ENCODE measurements around the gene AIF1.

DNA sequence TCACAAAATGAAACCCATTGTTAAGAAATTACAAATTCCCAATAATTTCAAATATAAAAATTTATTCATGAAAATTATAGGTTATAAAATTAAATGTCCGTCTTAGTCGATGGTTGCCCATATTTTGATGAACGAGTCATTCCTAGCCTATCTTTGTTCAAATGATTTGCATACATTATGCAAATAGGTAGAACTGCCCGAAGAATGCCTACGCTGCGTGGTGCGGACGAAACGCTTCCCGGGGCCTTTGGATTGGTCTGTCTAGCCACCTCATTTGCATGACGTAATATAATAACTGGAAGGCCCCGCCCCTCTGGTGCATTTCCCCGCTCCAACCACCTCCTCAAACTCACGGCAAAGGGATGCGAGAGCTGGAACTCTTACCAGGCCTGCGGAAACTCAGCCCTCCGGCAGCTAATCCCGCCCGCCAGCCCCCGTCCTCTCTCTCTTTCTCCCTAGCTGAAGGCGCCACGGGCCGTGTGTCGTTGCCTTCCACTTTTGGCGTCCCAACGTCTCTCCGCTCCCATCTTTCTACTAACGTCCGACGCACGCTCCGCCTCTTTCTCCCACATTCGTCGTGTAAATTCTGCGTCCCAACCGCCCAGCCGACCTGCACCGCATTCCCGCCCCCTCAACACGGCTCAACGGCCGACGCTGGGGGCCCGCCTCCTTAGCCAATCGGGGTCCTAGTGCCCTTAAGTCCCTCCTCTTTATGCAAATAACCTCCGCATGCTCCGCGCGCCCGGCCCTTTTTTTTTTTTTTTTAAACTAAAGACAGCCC lies 5.0 kb downstream of the AIF1 start:
- TF ChIP-seq, protein P1, sequence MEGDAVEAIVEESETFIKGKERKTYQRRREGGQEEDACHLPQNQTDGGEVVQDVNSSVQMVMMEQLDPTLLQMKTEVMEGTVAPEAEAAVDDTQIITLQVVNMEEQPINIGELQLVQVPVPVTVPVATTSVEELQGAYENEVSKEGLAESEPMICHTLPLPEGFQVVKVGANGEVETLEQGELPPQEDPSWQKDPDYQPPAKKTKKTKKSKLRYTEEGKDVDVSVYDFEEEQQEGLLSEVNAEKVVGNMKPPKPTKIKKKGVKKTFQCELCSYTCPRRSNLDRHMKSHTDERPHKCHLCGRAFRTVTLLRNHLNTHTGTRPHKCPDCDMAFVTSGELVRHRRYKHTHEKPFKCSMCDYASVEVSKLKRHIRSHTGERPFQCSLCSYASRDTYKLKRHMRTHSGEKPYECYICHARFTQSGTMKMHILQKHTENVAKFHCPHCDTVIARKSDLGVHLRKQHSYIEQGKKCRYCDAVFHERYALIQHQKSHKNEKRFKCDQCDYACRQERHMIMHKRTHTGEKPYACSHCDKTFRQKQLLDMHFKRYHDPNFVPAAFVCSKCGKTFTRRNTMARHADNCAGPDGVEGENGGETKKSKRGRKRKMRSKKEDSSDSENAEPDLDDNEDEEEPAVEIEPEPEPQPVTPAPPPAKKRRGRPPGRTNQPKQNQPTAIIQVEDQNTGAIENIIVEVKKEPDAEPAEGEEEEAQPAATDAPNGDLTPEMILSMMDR (conservative IDR thresholded peaks at IDR 0.05 in 1 of 2, IDR thresholded peaks at IDR 0.05 in 1 of 2; ENCODE audit: low read depth in 1 of 2, low read length in 2 of 2), result no peak
- no peak for TF ChIP-seq EZH2 (IDR thresholded peaks at IDR 0.05; ENCODE audit: low read length, missing control alignments)

Measured in fibroblast of lung (primary cell).